Breast epithelium (tissue), 4 donors: Measurements from ENCODE around the gene IRF6. TPM values are rescaled to one million over a fixed set of nuclear protein-coding genes. Genes with fewer than 3 reads are reported as not detected.

Source experiments
- DNase-seq, 2 donors: peaks; one replicate each; pipeline ENCODE4 v3.0.0-alpha.2; 2019; ENCODE audit warnings: low spot score in 2 of 2
- H3K27ac ChIP-seq, 2 donors: fragments of 200-600 bp; sonication (generic) in 1 of 2; one replicate each; pipeline ENCODE4 v1.5.1; 2016 to 2019; ENCODE audit warnings: mild to moderate bottlenecking in 1 of 2
- H3K27me3 ChIP-seq, 2 donors: fragments of 200-600 bp; sonication (generic) in 1 of 2; one replicate each; pipeline versions ENCODE4 v1.5.1 to v1.6.0; 2017 to 2019; ENCODE audit warnings: control low read depth in 1 of 2, mild to moderate bottlenecking in 1 of 2
- H3K36me3 ChIP-seq: fragments of 200-600 bp; one replicate; pipeline ENCODE4 v1.5.1; 2019
- H3K4me1 ChIP-seq, 2 donors: fragments of 200-600 bp; sonication (generic); one replicate each; pipeline ENCODE4 v1.5.1; 2016 to 2019; ENCODE audit warnings: control low read depth in 1 of 2
- H3K4me3 ChIP-seq, 3 donors: fragments of 200-600 bp; sonication (generic); 1 replicate in 2 of 3; 2 replicates in 1 of 3; pipeline ENCODE4 v1.5.1; 2016 to 2019; ENCODE audit warnings: mild to moderate bottlenecking in 3 of 3, moderate library complexity in 2 of 3
- H3K9me3 ChIP-seq, 2 donors: fragments of 200-600 bp; sonication (generic) in 1 of 2; one replicate each; pipeline ENCODE4 v1.5.1; 2016 to 2019; ENCODE audit warnings: control low read depth in 1 of 2
- POLR2A ChIP-seq: fragments of 450-650 bp; IDR thresholded peaks from one replicate; pipeline ENCODE4 v1.6.1; 2016; ENCODE audit warnings: antibody characterized with exemption, mild to moderate bottlenecking, moderate library complexity
- POLR2AphosphoS5 ChIP-seq, 3 donors: sonication (generic); formaldehyde crosslinking; IDR thresholded peaks; one replicate each; pipeline ENCODE4 v1.6.1; 2017; ENCODE audit warnings: antibody characterized with exemption in 3 of 3
- intact Hi-C: fragments of 100-400 bp; cut with DNase I; formaldehyde crosslinking; loops from one replicate; pipeline ENCODE4 v1.15.1; 2023; ENCODE audit warnings: low total_unique reads
- total RNA-seq, 3 donors: library from RNA; depleted of rRNA; stranded (reverse); fragments of >200 nt; gene quantifications; one replicate each; pipeline ENCODE4 v1.1.0, GENCODE V29; 2016
- TF ChIP-seq, protein P1 (sequence below), 3 donors: fragments of 450-650 bp; IDR thresholded peaks; one replicate each; pipeline ENCODE4 v1.5.1; 2016 to 2017; ENCODE audit warnings: antibody characterized with exemption in 3 of 3, mild to moderate bottlenecking in 3 of 3, moderate library complexity in 3 of 3

Gene IRF6
- total RNA-seq, 3 donors from 2014 or later, result 1.9 to 81.8 (median 42.9) TPM

DNA sequence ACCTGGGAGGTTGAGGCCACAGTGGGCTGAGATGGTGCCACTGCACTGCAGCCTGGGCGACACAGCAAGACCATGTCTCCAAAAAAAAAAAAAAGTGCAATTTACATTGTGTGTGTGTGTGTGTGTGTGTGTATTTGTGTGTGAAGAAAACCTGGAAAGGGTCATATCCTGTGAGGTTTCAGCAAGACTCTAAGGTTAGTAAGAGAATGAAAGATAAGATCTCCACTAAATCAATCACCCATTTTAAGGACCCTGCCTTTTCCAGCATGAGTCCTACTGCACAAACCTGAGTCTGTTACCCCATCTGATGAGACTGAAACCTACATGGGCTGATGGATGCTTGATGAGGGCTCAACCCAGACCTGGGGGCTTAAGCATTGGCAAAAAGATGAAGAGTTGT, 16.7 kb downstream of the IRF6 start:
- intact Hi-C loops, result loop anchor here (10.0 kb wide), 1 partner anchor 1476 kb away; no protein-coding TSS in a partner anchor
- Histone ChIP-seq H3K4me3 (no peak overlapping the region), H3K27ac (peak overlapping the region in 1 of 2 donors; percentile 83), H3K4me1 (peaks cover 0 to 9% of the 10 kb centered on the region in 2 donors), H3K27me3 (no peaks in the 10 kb centered on the region), H3K36me3 (no peaks in the 10 kb centered on the region), H3K9me3 (no peaks in the 10 kb centered on the region)
- DNase-seq, result no peak
- TF ChIP-seq POLR2AphosphoS5 (IDR thresholded peaks at IDR 0.05), result no peak

DNA sequence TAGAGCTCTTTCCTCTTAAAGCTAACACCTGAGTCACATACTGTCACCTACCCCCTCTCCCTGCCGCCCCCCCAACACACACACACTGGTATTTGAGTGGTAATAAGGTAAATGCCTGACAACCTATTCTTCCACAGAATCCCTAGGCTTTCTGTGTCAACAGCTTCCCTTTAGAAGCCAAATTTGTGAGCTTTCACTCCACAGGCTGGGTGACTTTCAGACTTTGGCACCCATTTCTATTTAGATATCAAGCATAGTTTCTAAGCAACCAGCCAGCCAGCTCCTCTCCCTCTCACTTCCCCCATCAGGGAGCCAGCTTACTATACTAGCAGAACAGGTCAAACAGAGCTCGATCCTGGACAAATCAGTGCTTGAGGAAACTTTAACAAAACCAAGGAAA, 18.4 kb downstream of the IRF6 start:
- peaks cover 0 to 17% of the 10 kb centered on the region in 2 donors for H3K4me1 ChIP-seq
- peak in 1 of 2 donors; percentile 85 for DNase-seq
- H3K27ac ChIP-seq, result peak overlapping the region; percentile 83 to 89
- H3K9me3 ChIP-seq, result no peaks in the 10 kb centered on the region
- no peaks in the 10 kb centered on the region for H3K27me3 ChIP-seq
- intact Hi-C loops, result loop anchor here (10.0 kb wide), 1 partner anchor 1477 kb away; no protein-coding TSS in a partner anchor
- no peaks in the 10 kb centered on the region for H3K36me3 ChIP-seq
- no peak overlapping the region for H3K4me3 ChIP-seq
- TF ChIP-seq POLR2AphosphoS5 (IDR thresholded peaks at IDR 0.05), result peak in 2 of 3 donors; percentile 14 to 49
- TF ChIP-seq, protein P1, sequence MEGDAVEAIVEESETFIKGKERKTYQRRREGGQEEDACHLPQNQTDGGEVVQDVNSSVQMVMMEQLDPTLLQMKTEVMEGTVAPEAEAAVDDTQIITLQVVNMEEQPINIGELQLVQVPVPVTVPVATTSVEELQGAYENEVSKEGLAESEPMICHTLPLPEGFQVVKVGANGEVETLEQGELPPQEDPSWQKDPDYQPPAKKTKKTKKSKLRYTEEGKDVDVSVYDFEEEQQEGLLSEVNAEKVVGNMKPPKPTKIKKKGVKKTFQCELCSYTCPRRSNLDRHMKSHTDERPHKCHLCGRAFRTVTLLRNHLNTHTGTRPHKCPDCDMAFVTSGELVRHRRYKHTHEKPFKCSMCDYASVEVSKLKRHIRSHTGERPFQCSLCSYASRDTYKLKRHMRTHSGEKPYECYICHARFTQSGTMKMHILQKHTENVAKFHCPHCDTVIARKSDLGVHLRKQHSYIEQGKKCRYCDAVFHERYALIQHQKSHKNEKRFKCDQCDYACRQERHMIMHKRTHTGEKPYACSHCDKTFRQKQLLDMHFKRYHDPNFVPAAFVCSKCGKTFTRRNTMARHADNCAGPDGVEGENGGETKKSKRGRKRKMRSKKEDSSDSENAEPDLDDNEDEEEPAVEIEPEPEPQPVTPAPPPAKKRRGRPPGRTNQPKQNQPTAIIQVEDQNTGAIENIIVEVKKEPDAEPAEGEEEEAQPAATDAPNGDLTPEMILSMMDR (IDR thresholded peaks at IDR 0.05), result no peak

DNA sequence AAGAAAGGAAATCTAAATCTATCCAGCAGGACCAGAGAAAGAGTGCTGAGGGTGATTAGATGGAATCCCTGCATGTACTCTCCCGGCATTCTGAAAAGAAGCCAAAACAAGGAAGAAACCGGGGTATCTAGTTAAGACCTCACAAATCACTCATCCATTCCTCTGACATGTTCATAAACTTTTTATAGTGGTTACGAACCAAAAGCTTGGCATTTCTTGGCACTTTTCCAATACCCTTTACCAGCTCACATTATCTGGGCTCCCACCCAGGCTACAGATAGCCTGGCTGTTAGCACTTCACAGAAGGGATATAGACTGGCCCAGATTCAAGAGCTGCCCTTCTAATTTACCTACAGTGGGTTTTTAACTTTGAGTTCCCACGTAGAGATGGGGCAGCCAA, 19.8 kb downstream of the IRF6 start:
- no peak for TF ChIP-seq POLR2A
- TF ChIP-seq, protein P1 (IDR thresholded peaks at IDR 0.05), result no peak
- no peak for TF ChIP-seq POLR2AphosphoS5 (IDR thresholded peaks at IDR 0.05)
- H3K9me3 ChIP-seq, result no peaks in the 10 kb centered on the region
- H3K36me3 ChIP-seq, result no peaks in the 10 kb centered on the region
- no peak overlapping the region for H3K4me3 ChIP-seq
- intact Hi-C loops, result loop anchor here (10.0 kb wide), 1 partner anchor 1479 kb away; no protein-coding TSS in a partner anchor
- no peak for DNase-seq
- peak overlapping the region; percentile 83 to 89 for H3K27ac ChIP-seq
- H3K4me1 ChIP-seq, result peaks cover 0 to 17% of the 10 kb centered on the region in 2 donors
- no peaks in the 10 kb centered on the region for H3K27me3 ChIP-seq

DNA sequence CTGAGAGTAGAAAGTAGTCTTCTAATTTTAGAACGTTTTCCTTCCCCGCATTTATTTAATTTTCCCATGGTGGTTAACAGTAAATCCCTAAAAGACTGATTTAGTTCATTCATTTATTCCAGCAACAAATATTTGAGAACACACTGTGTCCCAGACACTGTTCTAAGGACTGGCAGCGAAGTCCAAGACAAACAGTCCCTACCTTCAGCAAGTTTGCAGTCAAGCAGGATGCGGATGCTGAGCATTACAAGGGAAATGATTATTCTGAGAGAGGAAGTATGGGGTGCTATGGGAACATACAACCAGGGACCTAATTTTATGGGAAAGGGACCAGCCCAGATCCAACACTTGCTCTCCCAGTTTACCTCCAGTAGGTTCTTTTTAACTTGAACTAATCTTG, 20.4 kb downstream of the IRF6 start:
- DNase-seq, result no peak
- Histone ChIP-seq H3K9me3 (no peaks in the 10 kb centered on the region), H3K27me3 (no peaks in the 10 kb centered on the region), H3K4me3 (no peak overlapping the region), H3K4me1 (peaks cover 0 to 17% of the 10 kb centered on the region in 2 donors), H3K36me3 (no peaks in the 10 kb centered on the region), H3K27ac (peak overlapping the region; percentile 83 to 92)
- TF ChIP-seq POLR2A, result no peak
- no peak for TF ChIP-seq POLR2AphosphoS5 (IDR thresholded peaks at IDR 0.05)
- TF ChIP-seq, protein P1 (IDR thresholded peaks at IDR 0.05), result no peak
- intact Hi-C loops, result loop anchor here (10.0 kb wide), 1 partner anchor 1479 kb away; no protein-coding TSS in a partner anchor

DNA sequence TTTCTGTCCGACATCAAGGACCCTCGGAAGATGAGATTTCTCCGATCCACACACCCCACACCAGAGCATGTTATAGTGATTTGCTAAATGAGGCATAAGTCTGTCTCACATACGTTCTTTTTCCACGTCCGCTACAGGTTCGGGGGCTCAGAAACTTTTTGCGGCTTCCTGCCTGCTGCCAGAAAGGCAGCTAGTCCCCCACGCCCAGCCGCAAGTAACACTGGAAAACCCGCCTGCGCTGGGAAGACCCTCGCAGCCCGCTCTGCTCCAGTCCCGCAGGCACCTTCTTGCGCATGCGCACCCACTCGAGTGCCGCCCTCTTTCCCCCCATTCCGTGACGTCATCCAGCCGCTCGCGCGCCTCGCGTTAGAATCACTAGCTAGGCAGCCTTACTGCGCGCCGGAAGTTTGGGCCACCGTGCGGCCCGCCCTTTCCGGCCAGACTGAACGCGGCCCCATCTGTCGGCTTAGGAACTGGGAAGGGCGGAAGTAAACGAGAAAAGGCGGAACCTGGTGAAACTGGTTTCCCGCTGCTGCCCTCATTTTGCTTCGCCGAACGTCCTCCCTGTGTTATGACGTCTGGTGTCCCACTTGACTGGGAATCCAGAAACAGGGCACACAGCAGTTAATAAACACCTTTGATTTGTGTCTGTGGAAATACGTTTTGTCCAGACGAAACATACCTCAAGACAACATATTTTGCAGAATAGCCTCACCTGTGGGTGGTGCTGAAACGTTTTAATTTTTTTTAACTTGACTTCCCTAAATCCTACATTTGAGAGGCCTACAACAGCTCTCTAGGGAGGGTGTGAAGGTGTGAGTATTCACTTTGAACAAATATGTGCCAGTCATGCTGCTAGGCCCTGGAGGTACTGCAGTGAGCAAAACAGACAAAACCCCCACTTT, 21.4 kb downstream of the IRF6 start, which contains the start of gene C1orf74:
TSS of gene C1orf74 (minus strand) at position 295 of the 905 bp plus-strand sequence. CDS start 925 bp downstream, outside the sequence.
- Histone ChIP-seq H3K36me3 (no peaks in the 10 kb centered on the region), H3K9me3 (no peaks in the 10 kb centered on the region), H3K4me3 (peak within 1 kb of the TSS; percentile 60 to 85 (median 71)), H3K27me3 (no peaks in the 10 kb centered on the region), H3K27ac (peak within 1 kb of the TSS; percentile 83 to 92), H3K4me1 (peaks cover 0 to 17% of the 10 kb centered on the region in 2 donors)
- TF ChIP-seq POLR2A (peak; percentile 65), POLR2AphosphoS5 (IDR thresholded peaks at IDR 0.05) (peak; percentile 76 to 92 (median 81))
- TF ChIP-seq, protein P1 (IDR thresholded peaks at IDR 0.05), result peak in 2 of 3 donors; percentile 7 to 18
- intact Hi-C loops, result loop anchor here (10.0 kb wide), 1 partner anchor 1480 kb away; no protein-coding TSS in a partner anchor
- peak; percentile 97 to 99 for DNase-seq
